Fibroblast of skin of left quadriceps (primary cell): ENCODE data around the gene MYO5A.
"Not testable (repeated sequence)": the region's sequence is repeated elsewhere in the genome, so short reads cannot be mapped to it uniquely, and the experiment has no call there.

Experiments used
- DNase-seq, 2 experiments: peaks; one replicate each; pipeline ENCODE4 v3.0.0-alpha.2; 2013; ENCODE audit warnings: low read depth in 2 of 2

Gene MYO5A

DNA sequence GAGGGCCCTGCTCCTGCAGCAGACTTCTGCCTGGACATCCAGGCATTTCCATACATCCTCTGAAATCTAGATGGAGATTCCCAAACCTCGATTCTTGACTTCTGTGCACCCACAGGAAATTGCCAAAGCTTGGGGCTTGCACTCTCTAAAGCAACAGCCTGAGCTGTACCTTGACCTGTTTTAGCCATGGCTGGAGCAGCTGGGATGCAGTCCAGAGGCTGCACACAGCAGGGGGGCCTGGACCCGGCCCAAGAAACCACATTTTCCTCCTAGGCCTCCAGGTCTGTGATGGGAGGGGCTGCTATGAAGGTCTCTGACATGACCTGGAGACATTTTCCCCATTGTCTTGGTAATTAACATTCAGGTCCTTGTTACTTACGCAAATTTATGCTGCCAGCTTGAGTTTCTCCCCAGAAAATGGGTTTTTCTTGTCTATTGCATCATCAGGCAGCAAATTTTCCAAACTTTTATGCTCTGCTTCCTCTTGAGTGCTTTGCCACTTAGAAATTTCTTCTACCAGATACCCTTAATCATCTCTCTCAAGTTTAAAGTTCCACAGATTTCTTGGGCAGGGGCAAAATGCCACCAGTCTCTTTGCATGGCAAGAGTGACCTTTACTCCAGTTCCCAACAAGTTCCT lies 11.8 kb upstream of the MYO5A start:
- DNase-seq: no peak

DNA sequence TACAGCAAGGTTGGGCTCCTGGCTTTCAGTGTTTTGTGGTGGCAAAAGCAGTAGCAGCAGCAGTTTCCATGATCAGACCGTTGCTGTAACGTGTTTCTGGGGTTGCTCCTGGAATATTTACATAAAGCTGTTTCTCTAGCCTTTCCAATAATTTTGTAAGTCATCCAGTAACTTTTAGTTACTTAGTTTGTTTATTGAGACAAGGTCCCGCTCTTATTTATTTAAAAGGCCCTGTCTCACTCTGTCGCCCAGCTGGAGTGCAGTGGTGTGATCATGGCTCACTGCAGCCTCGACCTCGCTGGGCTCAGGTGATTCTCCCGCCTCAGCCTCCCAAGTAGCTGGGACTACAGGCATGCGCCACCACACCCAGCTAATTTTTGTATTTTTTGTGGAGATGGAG lies 8.8 kb upstream of the MYO5A start:
- DNase-seq: no peak

GRCh38 chr15:52532427-52532826 lies 3.7 kb upstream of the MYO5A start:
- DNase-seq: no peak

- no peak for DNase-seq
Measured at GRCh38 chr15:52529940-52530339, 1.3 kb upstream of the MYO5A start.

DNA sequence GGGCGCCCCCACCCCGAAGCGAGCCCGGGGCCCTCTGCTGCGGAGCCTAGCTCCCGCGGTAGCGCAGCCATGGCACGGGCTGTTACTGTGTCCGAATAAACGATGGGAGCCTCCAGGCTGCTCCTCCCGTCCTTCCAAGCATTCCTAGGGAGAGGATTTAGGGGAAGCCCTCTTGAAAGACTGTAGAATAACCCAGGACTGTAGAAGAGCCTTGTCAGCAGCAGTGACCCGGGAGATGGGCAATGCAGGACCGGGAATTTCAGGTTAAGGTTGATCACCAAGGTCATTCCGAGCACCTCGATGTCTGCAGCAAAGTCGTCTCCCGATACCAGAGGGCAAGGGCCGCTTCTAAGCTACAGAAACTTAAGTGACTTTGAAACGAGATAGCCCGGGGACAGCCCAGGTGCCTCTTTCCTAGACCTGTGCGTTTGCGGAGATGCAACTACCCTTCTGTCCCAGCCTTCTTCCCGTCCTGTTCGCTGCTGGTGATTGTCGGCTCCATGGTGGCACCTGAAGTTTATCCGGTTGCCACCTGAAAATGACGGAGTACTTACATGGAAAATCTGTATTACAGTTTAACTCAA lies 753 bp upstream of the MYO5A start:
- DNase-seq: no peak

GRCh38 chr15:52527911-52528563 lies 643 bp downstream of the MYO5A start:
- DNase-seq: no peak

GRCh38 chr15:52527196-52527910 lies 1.3 kb downstream of the MYO5A start:
- DNase-seq: no peak

DNA sequence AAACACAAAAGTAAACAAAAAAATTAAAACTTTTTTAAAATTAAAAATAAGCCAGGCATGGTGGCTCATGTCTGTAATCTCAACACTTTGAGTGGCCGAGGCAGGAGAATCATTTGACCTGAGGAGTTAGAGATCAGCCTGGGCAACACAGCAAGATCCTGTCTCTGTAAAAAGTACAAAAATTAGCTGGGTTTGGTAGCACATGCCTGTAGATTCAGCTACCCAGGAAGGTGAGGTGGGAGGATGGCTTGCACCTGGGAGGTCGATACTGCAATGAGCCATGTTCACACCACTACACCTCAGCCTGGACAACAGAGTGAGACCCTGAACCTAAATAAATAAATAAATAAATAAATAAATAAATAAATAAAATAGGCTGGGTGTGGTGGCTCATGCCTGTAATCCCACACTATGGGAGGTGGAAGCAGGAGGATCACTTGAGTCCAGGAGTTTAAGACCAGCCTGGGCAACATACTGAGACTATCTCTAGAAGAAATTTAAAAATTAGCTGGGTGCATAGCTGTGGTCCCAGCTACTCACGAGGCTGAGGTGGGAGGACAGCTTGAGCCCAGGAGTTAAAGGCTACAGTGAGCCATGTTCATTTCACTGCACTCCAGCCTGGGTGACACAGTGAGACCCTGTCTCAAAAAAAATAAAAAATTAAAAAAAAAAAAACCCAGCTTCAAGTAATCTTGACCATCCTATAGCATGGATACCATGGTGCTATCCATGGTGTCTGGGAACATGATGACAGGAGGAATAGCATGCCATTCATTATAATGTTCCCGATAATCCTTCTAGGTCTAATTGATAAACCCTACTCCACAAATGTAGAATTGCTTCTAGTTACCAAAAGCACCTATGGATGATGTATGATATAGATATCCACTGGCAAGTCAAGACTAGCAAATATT lies 4.2 kb downstream of the MYO5A start:
- DNase-seq: no peak

DNA sequence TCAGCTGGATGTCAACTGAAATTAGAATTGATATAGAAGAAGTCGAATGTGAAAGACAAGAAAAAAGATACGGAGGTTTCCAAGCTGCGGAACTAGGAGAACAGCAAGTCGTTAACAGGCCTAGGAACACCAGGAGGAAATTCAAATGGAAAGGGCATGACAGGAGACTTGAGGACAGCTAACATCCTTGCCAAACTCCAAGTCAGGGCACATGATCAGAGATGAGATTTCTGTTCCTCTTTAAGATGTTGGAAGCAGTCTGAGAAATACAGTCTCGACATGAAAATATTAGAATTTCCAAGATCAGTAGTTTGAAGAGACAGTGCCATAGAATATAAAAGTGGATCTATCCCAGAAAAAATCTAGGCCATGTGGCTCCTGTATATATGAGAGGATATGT lies 5.0 kb downstream of the MYO5A start:
- no peak for DNase-seq

DNA sequence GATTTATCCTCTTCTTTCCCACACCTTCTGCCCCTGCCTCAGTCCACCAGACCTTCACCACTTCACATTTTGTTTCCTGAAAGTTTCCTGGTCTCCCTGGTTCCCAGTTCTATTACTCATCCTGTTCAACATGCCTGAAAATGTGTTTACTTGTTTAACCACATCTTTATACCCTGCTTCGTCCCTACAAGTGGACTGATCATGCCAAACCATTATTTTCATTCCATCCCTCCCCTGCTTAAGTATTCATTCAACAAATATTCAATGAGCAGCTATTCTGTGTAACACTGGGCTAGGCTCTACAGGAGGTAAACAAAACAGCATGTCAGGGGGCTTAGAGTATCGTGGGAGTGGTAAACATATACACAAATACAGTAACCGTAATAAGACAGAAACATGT lies 5.5 kb downstream of the MYO5A start:
- no peak for DNase-seq

- no peak for DNase-seq
Measured at GRCh38 chr15:52521682-52522081, 7.0 kb downstream of the MYO5A start.

- no peak for DNase-seq
Measured at GRCh38 chr15:52520421-52520820, 8.3 kb downstream of the MYO5A start.

DNA sequence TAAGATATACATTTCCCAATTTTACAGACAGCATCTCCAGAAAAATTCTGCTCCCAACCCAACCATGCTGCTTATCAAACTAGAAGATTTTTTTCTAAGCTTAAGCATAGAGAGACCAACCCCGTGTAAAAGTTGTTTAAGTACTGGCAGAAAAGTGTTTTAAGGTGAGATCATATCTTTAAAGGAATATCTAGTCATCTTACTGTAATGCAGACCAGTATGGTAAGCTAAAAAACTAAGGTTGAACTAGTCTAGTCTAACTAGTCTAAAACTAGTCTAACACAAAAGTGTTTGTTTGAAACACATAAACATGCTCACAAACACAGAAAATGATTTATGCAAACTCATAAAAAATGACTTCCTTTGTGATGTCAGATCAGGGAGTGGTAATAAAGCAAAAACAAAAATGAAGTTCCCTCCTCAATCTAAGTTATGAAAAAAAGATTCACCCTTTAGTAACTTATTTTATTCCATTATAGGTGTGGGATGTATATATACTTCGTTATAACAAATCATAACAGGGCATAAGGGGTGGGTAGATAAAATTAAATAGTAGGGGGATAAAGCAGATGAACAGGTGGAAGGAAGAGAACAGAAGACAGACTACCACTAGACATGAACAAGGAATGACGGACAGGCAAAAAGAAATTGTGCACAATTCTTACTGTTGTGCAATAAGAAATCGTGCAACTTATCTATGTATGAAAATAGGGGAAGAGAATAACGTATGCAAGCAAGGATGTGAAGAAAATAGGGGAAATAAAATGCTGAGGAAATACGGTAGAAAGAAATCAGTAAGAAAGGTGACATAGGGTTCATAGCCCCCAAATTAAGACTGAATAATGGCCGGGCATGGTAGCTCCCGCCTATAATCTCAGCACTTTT lies 10.0 kb downstream of the MYO5A start:
- no peak for DNase-seq

DNA sequence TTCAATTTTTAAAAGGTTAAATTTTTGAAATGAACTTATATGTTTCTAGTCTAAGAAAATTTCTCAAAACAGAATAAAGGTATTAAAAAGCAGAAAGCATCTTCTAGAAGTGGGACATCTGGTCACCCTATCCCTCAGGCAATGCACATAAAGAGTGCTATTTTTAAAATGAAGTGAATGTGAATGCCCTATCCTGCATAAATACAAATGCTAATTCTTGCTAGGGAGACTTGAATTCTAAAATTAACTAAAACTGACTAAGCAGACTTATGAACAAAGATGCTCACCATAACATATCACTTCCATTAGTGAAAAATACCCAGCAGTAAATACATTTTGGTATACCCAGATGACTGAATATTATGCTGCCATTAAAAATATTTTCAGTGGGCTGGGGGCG lies 11.7 kb downstream of the MYO5A start:
- DNase-seq: no peak

DNA sequence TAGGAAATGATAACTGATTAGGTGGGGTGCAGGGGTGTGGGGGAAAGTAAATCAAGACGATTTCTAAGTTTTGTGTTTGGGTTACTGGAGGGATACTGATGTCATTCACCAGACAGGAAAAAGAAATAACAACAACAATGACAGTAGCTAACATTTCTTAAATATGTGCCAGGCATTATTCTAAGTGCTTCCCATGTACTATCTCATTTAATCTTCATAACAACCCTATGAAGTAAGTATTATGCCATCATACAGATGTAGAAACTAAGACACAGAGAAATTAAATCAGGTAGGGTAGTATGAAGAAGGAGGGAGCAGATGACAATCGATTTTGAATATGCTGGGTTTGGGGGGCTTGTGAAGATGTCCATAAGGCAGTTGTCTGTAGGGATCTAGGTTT lies 13.3 kb downstream of the MYO5A start:
- DNase-seq: no peak

DNA sequence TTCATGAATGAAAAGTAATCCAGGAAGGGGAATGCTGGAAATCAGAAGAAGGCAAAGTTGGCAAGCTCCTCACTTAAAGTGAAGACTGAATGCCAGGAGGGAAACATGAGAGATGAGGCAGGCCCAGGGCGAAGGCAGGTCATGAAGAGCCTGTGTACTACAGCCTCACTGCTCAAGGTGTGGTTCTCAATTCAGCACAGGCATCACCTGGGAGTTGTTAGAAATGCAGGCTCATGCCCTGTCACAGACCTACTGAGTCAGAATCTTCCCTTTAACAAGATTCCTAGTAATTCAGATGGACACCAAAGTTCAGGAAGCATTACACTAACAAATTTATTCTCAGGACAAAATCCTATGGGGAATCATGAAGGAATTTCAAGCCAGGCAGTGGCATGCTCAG lies 14.2 kb downstream of the MYO5A start:
- DNase-seq: no peak

DNA sequence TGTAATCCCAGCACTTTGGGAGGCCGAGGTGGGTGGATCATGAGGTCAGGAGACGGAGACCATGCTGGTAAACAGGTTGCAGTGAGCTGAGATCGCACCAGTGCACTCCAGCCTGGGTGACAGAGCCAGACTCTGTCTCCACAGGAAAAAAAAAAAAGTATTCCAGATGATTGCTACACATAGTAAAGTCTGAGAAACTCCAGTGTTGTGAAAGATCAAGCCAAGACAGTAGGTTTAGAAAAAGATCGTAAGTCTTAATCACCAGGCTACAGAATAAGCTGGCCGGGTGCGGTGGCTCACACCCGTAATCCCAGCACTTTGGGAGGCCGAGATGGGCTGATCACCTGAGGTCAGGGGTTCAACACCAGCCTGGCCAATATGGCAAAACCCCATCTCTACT lies 15.8 kb downstream of the MYO5A start:
- not testable (repeated sequence) for DNase-seq

DNA sequence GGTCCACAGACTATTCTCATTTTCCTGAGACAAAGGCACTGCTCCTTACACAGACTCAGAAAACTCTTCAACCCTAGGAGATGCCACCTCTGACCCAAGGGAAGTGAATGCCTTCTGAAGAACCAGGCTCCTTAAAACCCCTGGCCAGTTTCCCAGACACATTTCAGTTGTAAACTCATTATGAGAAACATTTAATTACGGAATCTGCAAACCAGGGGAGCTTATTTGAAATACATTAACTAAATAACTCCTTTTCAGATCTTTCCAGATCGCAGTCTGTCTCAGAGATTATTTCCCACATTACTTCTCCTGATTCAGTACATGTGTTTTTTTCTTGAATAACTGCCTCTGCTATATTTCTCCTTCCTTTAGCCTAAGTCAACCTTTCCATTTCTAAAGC lies 17.6 kb downstream of the MYO5A start:
- no peak for DNase-seq

- DNase-seq: no peak
Measured at GRCh38 chr15:52509500-52510245, 19.0 kb downstream of the MYO5A start.

GRCh38 chr15:52506549-52506948 lies 22.1 kb downstream of the MYO5A start:
- DNase-seq: no peak
